K562 (cell line): ENCODE data around the gene COL25A1.

Experiments
- CBX8 ChIP-seq: fragments of 200-600 bp; sonication (generic); IDR thresholded peaks from 2 replicates; pipeline ENCODE4 v1.6.1; 2012; ENCODE audit warnings: borderline replicate concordance, mixed run types, low read depth, mild to moderate bottlenecking, moderate library complexity, mixed read lengths, low read length, control low read depth, inconsistent platforms; ENCODE audit not compliant: poor library complexity, severe bottlenecking; ENCODE audit errors: extremely low read depth
- CREB1 ChIP-seq, 2 experiments: sonication (generic) in 1 of 2; formaldehyde crosslinking in 1 of 2; IDR thresholded peaks; 2 replicates each; pipeline versions ENCODE4 v1.6.1 to v1.8.0; 2012 to 2022; ENCODE audit warnings: inconsistent platforms in 1 of 2, mild to moderate bottlenecking in 1 of 2, missing genetic modification reagents in 1 of 2, moderate library complexity in 1 of 2
- EZH2 ChIP-seq: IDR thresholded peaks from 2 replicates; pipeline ENCODE4 v1.6.1; 2012; ENCODE audit warnings: low read depth, mild to moderate bottlenecking, inconsistent platforms, low read length, borderline replicate concordance
- MEF2A ChIP-seq: IDR thresholded peaks from 2 replicates; pipeline ENCODE4 v1.6.1; 2011; ENCODE audit warnings: low read depth, mild to moderate bottlenecking, low read length, moderate library complexity; ENCODE audit not compliant: control insufficient read depth
- NCOA4 ChIP-seq: fragments of 450-650 bp; IDR thresholded peaks from 2 replicates; pipeline ENCODE4 v1.6.1; 2018; ENCODE audit warnings: mild to moderate bottlenecking; ENCODE audit not compliant: partially characterized antibody
- PCBP2 ChIP-seq: fragments of 200-400 bp; formaldehyde crosslinking; IDR thresholded peaks from 2 replicates; pipeline ENCODE4 v1.6.1; 2018; ENCODE audit warnings: low read length, low read depth, mild to moderate bottlenecking, moderate library complexity; ENCODE audit not compliant: poor library complexity, severe bottlenecking
- ZFP30 ChIP-seq: fragments of 250-450 bp; sonication (Bioruptor Pico); IDR thresholded peaks from 2 replicates; pipeline ENCODE4 v1.8.0; 2022; ENCODE audit warnings: moderate library complexity, mild to moderate bottlenecking, inconsistent platforms, borderline replicate concordance
- TF ChIP-seq, protein P1 (sequence below), 3 experiments: IDR thresholded peaks in 2 of 3; conservative IDR thresholded peaks in 1 of 3; 2 replicates each; pipeline ENCODE4 v1.5.1; 2011 to 2012; ENCODE audit warnings: low read length in 3 of 3, mild to moderate bottlenecking in 3 of 3, control low read depth in 2 of 3, improper control_type of control experiment in 1 of 3, inconsistent platforms in 1 of 3, low read depth in 1 of 3, mixed read lengths in 1 of 3, moderate library complexity in 1 of 3; ENCODE audit not compliant: insufficient read depth in 2 of 3

- TF ChIP-seq, protein P1, sequence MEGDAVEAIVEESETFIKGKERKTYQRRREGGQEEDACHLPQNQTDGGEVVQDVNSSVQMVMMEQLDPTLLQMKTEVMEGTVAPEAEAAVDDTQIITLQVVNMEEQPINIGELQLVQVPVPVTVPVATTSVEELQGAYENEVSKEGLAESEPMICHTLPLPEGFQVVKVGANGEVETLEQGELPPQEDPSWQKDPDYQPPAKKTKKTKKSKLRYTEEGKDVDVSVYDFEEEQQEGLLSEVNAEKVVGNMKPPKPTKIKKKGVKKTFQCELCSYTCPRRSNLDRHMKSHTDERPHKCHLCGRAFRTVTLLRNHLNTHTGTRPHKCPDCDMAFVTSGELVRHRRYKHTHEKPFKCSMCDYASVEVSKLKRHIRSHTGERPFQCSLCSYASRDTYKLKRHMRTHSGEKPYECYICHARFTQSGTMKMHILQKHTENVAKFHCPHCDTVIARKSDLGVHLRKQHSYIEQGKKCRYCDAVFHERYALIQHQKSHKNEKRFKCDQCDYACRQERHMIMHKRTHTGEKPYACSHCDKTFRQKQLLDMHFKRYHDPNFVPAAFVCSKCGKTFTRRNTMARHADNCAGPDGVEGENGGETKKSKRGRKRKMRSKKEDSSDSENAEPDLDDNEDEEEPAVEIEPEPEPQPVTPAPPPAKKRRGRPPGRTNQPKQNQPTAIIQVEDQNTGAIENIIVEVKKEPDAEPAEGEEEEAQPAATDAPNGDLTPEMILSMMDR (IDR thresholded peaks at IDR 0.05 in 2 of 3, conservative IDR thresholded peaks at IDR 0.05 in 1 of 3; ENCODE audit: insufficient read depth in 2 of 3, low read depth in 1 of 3, low read length in 3 of 3) = no peak
- TF ChIP-seq EZH2 (no peak), NCOA4 (no peak), MEF2A (no peak), CBX8 (no peak), PCBP2 (no peak), ZFP30 (CRISPR knock-in tag) (no peak), CREB1 (IDR thresholded peaks at IDR 0.05) (no peak), CREB1 (CRISPR knock-in tag; IDR thresholded peaks at IDR 0.05) (no peak)
Measured at GRCh38 chr4:109275066-109275745, 27.3 kb downstream of the COL25A1 start.
